Activated CD8-positive, alpha-beta memory T cell treated with anti-CD3 and anti-CD28 coated beads, Interleukin-2, amount 50 U/mL, for 4 hours (primary cell): ENCODE measurements around the gene SOHLH1.

Source experiments
- DNase-seq: peaks from one replicate; pipeline ENCODE4 v3.0.0-alpha.2; 2020

The SOHLH1 gene

GRCh38 chr9:135728436-135729110 lies 29.3 kb upstream of the SOHLH1 start:
- no peak for DNase-seq

GRCh38 chr9:135727257-135727875 lies 28.1 kb upstream of the SOHLH1 start:
- DNase-seq, result no peak

GRCh38 chr9:135726138-135726853 lies 27.0 kb upstream of the SOHLH1 start:
- no peak for DNase-seq

- DNase-seq, result no peak
Measured at GRCh38 chr9:135724186-135724787, 25.0 kb upstream of the SOHLH1 start.

GRCh38 chr9:135722365-135722764 lies 23.1 kb upstream of the SOHLH1 start:
- DNase-seq, result no peak

- DNase-seq, result no peak
Measured at GRCh38 chr9:135719472-135719871, 20.2 kb upstream of the SOHLH1 start.

GRCh38 chr9:135718616-135719015 lies 19.3 kb upstream of the SOHLH1 start:
- DNase-seq, result no peak

- DNase-seq, result no peak
Measured at GRCh38 chr9:135717410-135717809, 18.1 kb upstream of the SOHLH1 start.

GRCh38 chr9:135716045-135716444 lies 16.8 kb upstream of the SOHLH1 start:
- DNase-seq, result no peak

GRCh38 chr9:135715056-135715595 lies 15.8 kb upstream of the SOHLH1 start:
- no peak for DNase-seq

GRCh38 chr9:135714242-135715055 lies 15.2 kb upstream of the SOHLH1 start:
- no peak for DNase-seq

- DNase-seq, result no peak
Measured at GRCh38 chr9:135712613-135713295, 13.5 kb upstream of the SOHLH1 start.

- no peak for DNase-seq
Measured at GRCh38 chr9:135711881-135712280, 12.6 kb upstream of the SOHLH1 start.

- DNase-seq, result no peak
Measured at GRCh38 chr9:135711391-135711790, 12.1 kb upstream of the SOHLH1 start.

- no peak for DNase-seq
Measured at GRCh38 chr9:135708164-135708563, 8.9 kb upstream of the SOHLH1 start.

GRCh38 chr9:135707252-135708138 lies 8.2 kb upstream of the SOHLH1 start:
- DNase-seq, result no peak

GRCh38 chr9:135706288-135706687 lies 7.0 kb upstream of the SOHLH1 start:
- DNase-seq, result no peak

GRCh38 chr9:135705376-135705775 lies 6.1 kb upstream of the SOHLH1 start:
- DNase-seq, result no peak

- DNase-seq, result no peak
Measured at GRCh38 chr9:135704483-135704882, 5.2 kb upstream of the SOHLH1 start.

- no peak for DNase-seq
Measured at GRCh38 chr9:135703726-135704125, 4.4 kb upstream of the SOHLH1 start.
